SK-N-SH (cell line): ENCODE measurements around the gene NUP133. TPM values are rescaled to one million over a fixed set of nuclear protein-coding genes. Genes with fewer than 3 reads are reported as not detected.

ENCODE experiments used
- CTCF ChIA-PET: fragments of 300-600, 350-600 bp; formaldehyde crosslinking; extraction: SDS; loops from one replicate; lab custom pipeline; 2021; lab: Yijun Ruan, JAX
- POLR2A ChIA-PET: fragments of 350-600 bp; sonication (Branson Sonifier 250); formaldehyde crosslinking; extraction: SDS; loops from one replicate; lab custom pipeline; 2020; ENCODE audit warnings: antibody characterized with exemption, inconsistent platforms; lab: Yijun Ruan, JAX
- DNase-seq: peaks from one replicate; pipeline ENCODE4 v3.0.0; 2012
- H2AFZ ChIP-seq: fragments of 200-600 bp; sonication (generic); 2 replicates; pipeline ENCODE4 v1.8.1; 2016; ENCODE audit warnings: antibody characterized with exemption, mild to moderate bottlenecking, low read depth
- H3F3A ChIP-seq: fragments of 200-600 bp; sonication (generic); replicated peaks from 2 replicates; pipeline ENCODE3; 2016; ENCODE audit warnings: antibody characterized with exemption, mild to moderate bottlenecking; ENCODE audit not compliant: insufficient read depth
- H3K27ac ChIP-seq, 2 experiments: fragments of 200-500 bp in 1 of 2; fragments of 200-600 bp in 1 of 2; sonication (Bioruptor generic) in 1 of 2; sonication (generic), shearing (Covaris generic) in 1 of 2; 2 replicates each; pipeline versions ENCODE4 v1.5.1 to v1.6.1; 2014 to 2016; ENCODE audit warnings: low read depth in 2 of 2, inconsistent platforms in 1 of 2, low read length in 1 of 2, mild to moderate bottlenecking in 1 of 2, mixed read lengths in 1 of 2
- H3K27me3 ChIP-seq: fragments of 200-600 bp; sonication (generic), shearing (Covaris generic); 2 replicates; pipeline ENCODE4 v1.6.1; 2016; ENCODE audit warnings: mixed run types; ENCODE audit not compliant: insufficient read depth
- H3K36me3 ChIP-seq, 2 experiments: fragments of 200-500 bp in 1 of 2; fragments of 200-600 bp in 1 of 2; sonication (Bioruptor generic) in 1 of 2; sonication (generic) in 1 of 2; replicated peaks in 1 of 2; 2 replicates each; pipeline versions ENCODE3 to v1.5.1; 2014 to 2016; ENCODE audit warnings: low read length in 1 of 2, mild to moderate bottlenecking in 1 of 2; ENCODE audit not compliant: insufficient read depth in 2 of 2, control insufficient read depth in 1 of 2
- H3K4me1 ChIP-seq, 2 experiments: fragments of 200-500 bp in 1 of 2; fragments of 200-600 bp in 1 of 2; sonication (Bioruptor generic) in 1 of 2; sonication (generic), shearing (Covaris generic) in 1 of 2; 2 replicates each; pipeline versions ENCODE4 v1.5.1 to v1.6.1; 2014 to 2016; ENCODE audit warnings: low read depth in 1 of 2, low read length in 1 of 2, mixed run types in 1 of 2; ENCODE audit not compliant: insufficient read depth in 2 of 2, control insufficient read depth in 1 of 2
- H3K4me2 ChIP-seq: fragments of 200-600 bp; sonication (generic), shearing (Covaris generic); 2 replicates; pipeline ENCODE4 v1.6.1; 2017; ENCODE audit warnings: mixed run types
- H3K4me3 ChIP-seq, 2 experiments: fragments of 200-500 bp in 1 of 2; fragments of 200-600 bp in 1 of 2; sonication (Bioruptor generic) in 1 of 2; sonication (generic), shearing (Covaris generic) in 1 of 2; 2 replicates each; pipeline versions ENCODE4 v1.5.1 to v1.8.1; 2014 to 2016; ENCODE audit warnings: low read depth in 2 of 2, inconsistent platforms in 1 of 2, low read length in 1 of 2, mild to moderate bottlenecking in 1 of 2, mixed read lengths in 1 of 2, moderate library complexity in 1 of 2
- H3K79me2 ChIP-seq: fragments of 200-600 bp; sonication (generic); 2 replicates; pipeline ENCODE4 v1.8.1; 2017; ENCODE audit warnings: mild to moderate bottlenecking; ENCODE audit not compliant: insufficient read depth
- H3K9ac ChIP-seq: fragments of 200-600 bp; sonication (generic); 2 replicates; pipeline ENCODE4 v1.6.1; 2017; ENCODE audit warnings: mixed run types
- H3K9me2 ChIP-seq: fragments of 200-600 bp; sonication (generic); 2 replicates; pipeline ENCODE4 v1.6.1; 2017; ENCODE audit warnings: mixed run types
- H3K9me3 ChIP-seq: fragments of 200-600 bp; sonication (generic); 2 replicates; pipeline ENCODE4 v1.6.1; 2017; ENCODE audit warnings: mixed run types, mild to moderate bottlenecking, moderate library complexity
- H4K20me1 ChIP-seq: fragments of 200-600 bp; sonication (generic); 2 replicates; pipeline ENCODE4 v1.6.1; 2017; ENCODE audit warnings: mild to moderate bottlenecking, mixed run types; ENCODE audit not compliant: insufficient read depth
- CHD2 ChIP-seq: fragments of 150-350 bp; IDR thresholded peaks from 2 replicates; pipeline ENCODE4 v1.6.1; 2018; ENCODE audit warnings: low read length; ENCODE audit not compliant: partially characterized antibody
- CTCF ChIP-seq: fragments of 200-600 bp; sonication (generic); IDR thresholded peaks from 2 replicates; pipeline ENCODE4 v1.6.1; 2017; ENCODE audit warnings: antibody characterized with exemption, mild to moderate bottlenecking, moderate library complexity
- ELF1 ChIP-seq: IDR thresholded peaks from 2 replicates; pipeline ENCODE4 v1.4.0; 2012
- EP300 ChIP-seq, 2 experiments: IDR thresholded peaks; 2 replicates each; pipeline versions ENCODE4 v1.4.0 to v1.6.1; 2012; ENCODE audit warnings: borderline replicate concordance in 1 of 2, low read depth in 1 of 2, low read length in 1 of 2
- FOXJ3 ChIP-seq: sonication (generic); formaldehyde crosslinking; IDR thresholded peaks from 2 replicates; pipeline ENCODE4 v1.5.1; 2020; ENCODE audit warnings: mild to moderate bottlenecking, missing genetic modification reagents
- FOXM1 ChIP-seq: IDR thresholded peaks from 2 replicates; pipeline ENCODE4 v1.4.0; 2012; ENCODE audit warnings: low read depth, mild to moderate bottlenecking
- GABPA ChIP-seq: IDR thresholded peaks from 2 replicates; pipeline ENCODE4 v1.4.0; 2012; ENCODE audit warnings: low read depth, mild to moderate bottlenecking
- JUND ChIP-seq: IDR thresholded peaks from 2 replicates; pipeline ENCODE4 v1.4.0; 2012
- MEF2A ChIP-seq: IDR thresholded peaks from 2 replicates; pipeline ENCODE4 v1.4.0; 2012; ENCODE audit warnings: low read depth, borderline replicate concordance
- MXI1 ChIP-seq: IDR thresholded peaks from 2 replicates; pipeline ENCODE4 v1.6.1; 2012; ENCODE audit warnings: mild to moderate bottlenecking, low read depth, low read length, improper control_type of control experiment
- NFIC ChIP-seq: IDR thresholded peaks from 2 replicates; pipeline ENCODE4 v1.4.0; 2012; ENCODE audit warnings: borderline replicate concordance
- NRF1 ChIP-seq: IDR thresholded peaks from 2 replicates; pipeline ENCODE4 v1.6.1; 2012; ENCODE audit warnings: low read depth, mild to moderate bottlenecking, low read length
- POLR2AphosphoS5 ChIP-seq: IDR thresholded peaks from 2 replicates; pipeline ENCODE4 v1.6.1; 2012; ENCODE audit warnings: low read depth, low read length
- RAD21 ChIP-seq: IDR thresholded peaks from 2 replicates; pipeline ENCODE4 v1.6.1; 2012; ENCODE audit warnings: mild to moderate bottlenecking, low read length
- RFX5 ChIP-seq: IDR thresholded peaks from 2 replicates; pipeline ENCODE4 v1.6.1; 2012; ENCODE audit warnings: mild to moderate bottlenecking, improper control_type of control experiment, low read length
- RXRA ChIP-seq: IDR thresholded peaks from 2 replicates; pipeline ENCODE4 v1.4.0; 2012; ENCODE audit warnings: low read depth, mild to moderate bottlenecking, borderline replicate concordance
- SMC3 ChIP-seq: IDR thresholded peaks from 2 replicates; pipeline ENCODE4 v1.6.1; 2012; ENCODE audit warnings: low read depth, low read length, improper control_type of control experiment
- TCF12 ChIP-seq: IDR thresholded peaks from 2 replicates; pipeline ENCODE4 v1.4.0; 2012
- TEAD4 ChIP-seq: IDR thresholded peaks from 2 replicates; pipeline ENCODE4 v1.4.0; 2012; ENCODE audit warnings: mild to moderate bottlenecking, borderline replicate concordance; ENCODE audit not compliant: insufficient read depth
- WGBS: methylation state at CpG from one replicate; pipeline ENCODE4 v1.1.6; 2017; ENCODE audit warnings: low lambda C conversion rate; 5-methylcytosine and 5-hydroxymethylcytosine counted together
- polyA plus RNA-seq, 3 experiments: library from polyadenylated mRNA; depleted of rRNA; stranded (reverse); fragments of >200 nt; gene quantifications; 2 replicates each; pipeline ENCODE4 v1.2.3, GENCODE V29; 2012
- TF ChIP-seq, protein P1 (sequence below): IDR thresholded peaks from 2 replicates; pipeline ENCODE4; 2012
- TF ChIP-seq, protein P2 (sequence below): IDR thresholded peaks from 2 replicates; pipeline ENCODE4 v1.4.0; 2012; ENCODE audit warnings: low read depth, borderline replicate concordance

The NUP133 gene
- polyA plus RNA-seq, 1 of the 3 experiments (the other 2 are of a cell fraction), result 10.9 TPM

DNA sequence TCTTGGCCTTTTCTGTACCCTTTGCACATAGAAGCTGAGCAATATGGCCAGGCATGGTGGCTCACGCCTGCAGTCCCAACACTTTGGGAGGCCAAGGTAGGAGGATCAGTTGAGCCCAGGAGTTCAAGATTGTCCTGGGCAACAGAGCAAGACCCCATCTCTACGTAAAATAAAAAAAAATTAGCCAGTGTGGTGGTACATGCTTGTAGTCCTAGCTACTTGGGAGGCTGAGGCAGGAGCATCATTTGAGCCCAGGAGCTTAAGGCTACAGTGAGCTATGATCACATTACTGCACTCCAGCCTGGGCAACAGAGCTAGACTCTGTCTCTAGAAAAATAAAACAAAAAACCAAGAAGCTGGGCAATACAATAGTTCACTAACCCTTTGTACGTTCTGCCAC lies 80.6 kb downstream of the NUP133 start:
- H3K9me2 ChIP-seq, result no peaks in the 10 kb centered on the region
- no peaks in the 10 kb centered on the region for H3K36me3 ChIP-seq
- ChIA-PET CTCF (interaction anchor here (1.2 kb wide), 1 partner anchor 54 kb away, joined by 3 read pairs; no protein-coding TSS in a partner anchor), POLR2A (no interaction called here)
- no peaks in the 10 kb centered on the region for H3K4me1 ChIP-seq
- no peaks in the 10 kb centered on the region for H4K20me1 ChIP-seq
- H3K27me3 ChIP-seq, result no peaks in the 10 kb centered on the region
- H3F3A ChIP-seq, result no peaks in the 10 kb centered on the region
- no peak overlapping the region for H3K4me3 ChIP-seq
- H3K9me3 ChIP-seq, result no peaks in the 10 kb centered on the region
- H3K27ac ChIP-seq, result no peak overlapping the region
- no peaks in the 10 kb centered on the region for H3K79me2 ChIP-seq
- no peak overlapping the region for H2AFZ ChIP-seq
- WGBS, result 57% methylated on average over 3 of the region's 3 CpGs
- no peak for TF ChIP-seq EP300 (IDR thresholded peaks at IDR 0.05; ENCODE audit: borderline replicate concordance in 1 of 2, low read depth in 1 of 2, low read length in 1 of 2)
- TF ChIP-seq NFIC, result no peak
- TF ChIP-seq, protein P1, sequence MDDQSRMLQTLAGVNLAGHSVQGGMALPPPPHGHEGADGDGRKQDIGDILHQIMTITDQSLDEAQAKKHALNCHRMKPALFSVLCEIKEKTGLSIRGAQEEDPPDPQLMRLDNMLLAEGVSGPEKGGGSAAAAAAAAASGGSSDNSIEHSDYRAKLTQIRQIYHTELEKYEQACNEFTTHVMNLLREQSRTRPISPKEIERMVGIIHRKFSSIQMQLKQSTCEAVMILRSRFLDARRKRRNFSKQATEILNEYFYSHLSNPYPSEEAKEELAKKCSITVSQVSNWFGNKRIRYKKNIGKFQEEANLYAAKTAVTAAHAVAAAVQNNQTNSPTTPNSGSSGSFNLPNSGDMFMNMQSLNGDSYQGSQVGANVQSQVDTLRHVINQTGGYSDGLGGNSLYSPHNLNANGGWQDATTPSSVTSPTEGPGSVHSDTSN, result no peak
- TF ChIP-seq CTCF, result no peak
- no peak for TF ChIP-seq ELF1
- TF ChIP-seq FOXJ3 (CRISPR knock-in tag), result no peak
- no peak for TF ChIP-seq TCF12
- no peak for TF ChIP-seq NRF1
- TF ChIP-seq, protein P2, sequence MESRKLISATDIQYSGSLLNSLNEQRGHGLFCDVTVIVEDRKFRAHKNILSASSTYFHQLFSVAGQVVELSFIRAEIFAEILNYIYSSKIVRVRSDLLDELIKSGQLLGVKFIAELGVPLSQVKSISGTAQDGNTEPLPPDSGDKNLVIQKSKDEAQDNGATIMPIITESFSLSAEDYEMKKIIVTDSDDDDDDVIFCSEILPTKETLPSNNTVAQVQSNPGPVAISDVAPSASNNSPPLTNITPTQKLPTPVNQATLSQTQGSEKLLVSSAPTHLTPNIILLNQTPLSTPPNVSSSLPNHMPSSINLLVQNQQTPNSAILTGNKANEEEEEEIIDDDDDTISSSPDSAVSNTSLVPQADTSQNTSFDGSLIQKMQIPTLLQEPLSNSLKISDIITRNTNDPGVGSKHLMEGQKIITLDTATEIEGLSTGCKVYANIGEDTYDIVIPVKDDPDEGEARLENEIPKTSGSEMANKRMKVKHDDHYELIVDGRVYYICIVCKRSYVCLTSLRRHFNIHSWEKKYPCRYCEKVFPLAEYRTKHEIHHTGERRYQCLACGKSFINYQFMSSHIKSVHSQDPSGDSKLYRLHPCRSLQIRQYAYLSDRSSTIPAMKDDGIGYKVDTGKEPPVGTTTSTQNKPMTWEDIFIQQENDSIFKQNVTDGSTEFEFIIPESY, result no peak
- TF ChIP-seq MXI1, result no peak
- no peak for TF ChIP-seq MEF2A
- no peak for TF ChIP-seq CHD2
- H3K4me2 ChIP-seq, result no peak overlapping the region
- H3K9ac ChIP-seq, result no peak overlapping the region
- no peak for DNase-seq

DNA sequence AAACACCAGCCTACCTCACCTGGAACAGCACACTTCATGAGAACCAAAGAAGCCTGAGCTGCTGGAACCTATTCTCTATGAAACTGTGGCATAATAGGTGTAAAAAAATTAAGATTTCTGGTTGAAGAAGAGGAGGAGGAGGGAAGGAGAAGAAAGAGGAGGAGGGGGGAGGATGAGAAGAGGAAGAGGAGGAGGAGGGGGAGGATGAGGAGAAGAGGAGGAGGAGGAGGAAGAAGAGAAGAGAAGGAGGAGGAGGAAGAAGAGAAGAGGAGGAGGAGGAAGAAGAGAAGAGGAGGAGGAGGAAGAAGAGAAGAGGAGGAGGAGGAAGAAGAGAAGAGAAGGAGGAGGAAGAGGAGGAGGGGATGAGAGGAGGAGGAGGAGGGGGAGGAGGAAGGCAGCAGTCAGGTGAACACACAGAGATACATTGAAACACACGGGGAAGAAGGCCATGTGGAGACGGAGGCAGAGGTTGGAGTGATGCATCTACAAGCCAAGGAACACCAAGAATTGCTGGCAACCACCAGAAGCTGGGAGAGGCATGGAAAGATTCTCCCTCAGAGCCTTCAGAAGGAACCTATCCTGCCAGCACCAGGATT lies 82.5 kb downstream of the NUP133 start:
- no peak overlapping the region for H3K9ac ChIP-seq
- H3K36me3 ChIP-seq, result no peaks in the 10 kb centered on the region
- H3K9me3 ChIP-seq, result no peaks in the 10 kb centered on the region
- 30% methylated on average over 2 of the region's 2 CpGs for WGBS
- H2AFZ ChIP-seq, result no peak overlapping the region
- no peak overlapping the region for H3K4me3 ChIP-seq
- H3K4me1 ChIP-seq, result no peaks in the 10 kb centered on the region
- H3K9me2 ChIP-seq, result no peaks in the 10 kb centered on the region
- DNase-seq, result no peak
- H3K79me2 ChIP-seq, result no peaks in the 10 kb centered on the region
- ChIA-PET POLR2A (interaction anchor here (0.8 kb wide), 1 partner anchor 15 kb away, joined by 3 read pairs; no protein-coding TSS in a partner anchor), CTCF (no interaction called here)
- H3K27me3 ChIP-seq, result no peaks in the 10 kb centered on the region
- no peak overlapping the region for H3K4me2 ChIP-seq
- no peaks in the 10 kb centered on the region for H4K20me1 ChIP-seq
- no peak overlapping the region for H3K27ac ChIP-seq
- no peaks in the 10 kb centered on the region for H3F3A ChIP-seq
- TF ChIP-seq GABPA (no peak), TEAD4 (no peak), JUND (no peak), MXI1 (no peak), POLR2AphosphoS5 (no peak), MEF2A (no peak), FOXJ3 (CRISPR knock-in tag) (no peak), RAD21 (no peak), RXRA (no peak), NFIC (no peak), RFX5 (no peak), EP300 (IDR thresholded peaks at IDR 0.05; ENCODE audit: borderline replicate concordance in 1 of 2, low read depth in 1 of 2, low read length in 1 of 2) (no peak), FOXM1 (no peak), SMC3 (no peak)
- TF ChIP-seq, protein P1, result no peak
